Right ventricle myocardium superior (tissue), 1 donor: Measurements from ENCODE around the gene GRAP2. TPM values are rescaled to one million over a fixed set of nuclear protein-coding genes. Genes with fewer than 3 reads are reported as not detected.
"Not testable (repeated sequence)": the region's sequence is repeated elsewhere in the genome, so short reads cannot be mapped to it uniquely, and the experiment has no call there.

ENCODE experiments used
- ATAC-seq: fragments of 200-7000 bp; cut with Tn5 transposase; one replicate; pipeline ENCODE4 v1.9.1; 2020; ENCODE audit warnings: mild to moderate bottlenecking; ENCODE audit not compliant: poor library complexity
- DNase-seq: peaks from one replicate; pipeline ENCODE4 v3.0.0-alpha.2; 2020
- intact Hi-C: fragments of 100-400 bp; cut with DNase I; formaldehyde crosslinking; loops from one replicate; pipeline ENCODE4 v1.11.2; 2022
- total RNA-seq: library from RNA; stranded (reverse); fragmentation: NEBNext Ultra II Directional; extraction: Animal tissue kit (Norgen Biotek cat#: 25700); gene quantifications from one replicate; pipeline ENCODE4 v1.2.1, GENCODE V29; 2021
- donor health status: DM: no; HTN: yes; CAD: no; lungs with severe emphysema.

GRAP2 gene
- total RNA-seq, 1 donor from 2014 or later, result 1.6 TPM

- intact Hi-C loops, result no loop called here
- no peak for ATAC-seq
- no peak for DNase-seq
Measured at GRCh38 chr22:39938509-39939111, 37.7 kb downstream of the GRAP2 start.

- DNase-seq, result no peak
- intact Hi-C loops, result no loop called here
- ATAC-seq, result no peak
Measured at GRCh38 chr22:39939830-39940229, 38.9 kb downstream of the GRAP2 start.

GRCh38 chr22:39940757-39941305 is 39.9 kb downstream of the GRAP2 start:
- DNase-seq, result no peak
- ATAC-seq, result no peak
- intact Hi-C loops, result no loop called here

- ATAC-seq (no peak), DNase-seq (no peak)
- intact Hi-C loops, result no loop called here
Measured at GRCh38 chr22:39941601-39942000, 40.7 kb downstream of the GRAP2 start.

- intact Hi-C loops, result no loop called here
- DNase-seq (no peak), ATAC-seq (no peak)
Measured at GRCh38 chr22:39942439-39943230, 41.8 kb downstream of the GRAP2 start.

GRCh38 chr22:39943337-39943736 is 42.5 kb downstream of the GRAP2 start:
- intact Hi-C loops, result no loop called here

GRCh38 chr22:39943953-39944872 is 43.3 kb downstream of the GRAP2 start:
- intact Hi-C loops, result no loop called here
- ATAC-seq, result no peak
- DNase-seq, result no peak

More at GRCh38 chr22:39943337-39943736, 42.5 kb downstream of the GRAP2 start:
- ATAC-seq (no peak), DNase-seq (no peak)

- ATAC-seq (no peak), DNase-seq (no peak)
- intact Hi-C loops, result no loop called here
Measured at GRCh38 chr22:39946126-39946502, 45.2 kb downstream of the GRAP2 start.

- DNase-seq, result no peak
- ATAC-seq, result no peak
- intact Hi-C loops, result no loop called here
Measured at GRCh38 chr22:39946503-39947219, 45.8 kb downstream of the GRAP2 start.

- DNase-seq (no peak), ATAC-seq (no peak)
- intact Hi-C loops, result no loop called here
Measured at GRCh38 chr22:39947220-39948216, 46.6 kb downstream of the GRAP2 start.

- DNase-seq (no peak), ATAC-seq (no peak)
- intact Hi-C loops, result no loop called here
Measured at GRCh38 chr22:39949964-39950737, 49.3 kb downstream of the GRAP2 start.

GRCh38 chr22:39951603-39952293 is 50.9 kb downstream of the GRAP2 start:
- ATAC-seq, DNase-seq, intact Hi-C loops: not testable (repeated sequence)

- intact Hi-C loops, result no loop called here
- ATAC-seq (no peak), DNase-seq (no peak)
Measured at GRCh38 chr22:39952347-39952746, 51.5 kb downstream of the GRAP2 start.

- ATAC-seq (no peak), DNase-seq (no peak)
- intact Hi-C loops, result no loop called here
Measured at GRCh38 chr22:39953101-39953500, 52.2 kb downstream of the GRAP2 start.

- intact Hi-C loops, result no loop called here
- ATAC-seq (peak; percentile 43), DNase-seq (no peak)
Measured at GRCh38 chr22:39954584-39955055, 53.7 kb downstream of the GRAP2 start.

- ATAC-seq, result no peak
- intact Hi-C loops, result no loop called here
Measured at GRCh38 chr22:39955675-39956074, 54.8 kb downstream of the GRAP2 start.

More at GRCh38 chr22:39955675-39956074, 54.8 kb downstream of the GRAP2 start:
- no peak for DNase-seq
